Posterior vena cava (tissue), 2 donors: ENCODE measurements around the gene CCR7. TPM values are rescaled to one million over a fixed set of nuclear protein-coding genes. Genes with fewer than 3 reads are reported as not detected.
"Not testable (repeated sequence)": the region's sequence is repeated elsewhere in the genome, so short reads cannot be mapped to it uniquely, and the experiment has no call there.

Experiments
- DNase-seq: peaks from one replicate; pipeline ENCODE4 v3.0.0-alpha.2; 2020; ENCODE audit warnings: low spot score
- intact Hi-C, 2 donors: fragments of 100-400 bp; cut with DNase I; formaldehyde crosslinking; loops; one replicate each; pipeline versions ENCODE4 v1.14.1 to v1.14.2; 2022 to 2023
- total RNA-seq, 2 donors: library from RNA; stranded (reverse); fragmentation: NEBNext Ultra II Directional; extraction: Animal tissue kit (Norgen Biotek cat#: 25700); gene quantifications; one replicate each; pipeline ENCODE4 v1.2.1, GENCODE V29; 2021
- donor health status: DM: yes; HTN: yes; CAD: no.
- donor health status: DM: yes; HTN: yes; CAD: no.

Gene CCR7
- total RNA-seq, 2 donors from 2014 or later, result 0.46 to 0.62 TPM

DNA sequence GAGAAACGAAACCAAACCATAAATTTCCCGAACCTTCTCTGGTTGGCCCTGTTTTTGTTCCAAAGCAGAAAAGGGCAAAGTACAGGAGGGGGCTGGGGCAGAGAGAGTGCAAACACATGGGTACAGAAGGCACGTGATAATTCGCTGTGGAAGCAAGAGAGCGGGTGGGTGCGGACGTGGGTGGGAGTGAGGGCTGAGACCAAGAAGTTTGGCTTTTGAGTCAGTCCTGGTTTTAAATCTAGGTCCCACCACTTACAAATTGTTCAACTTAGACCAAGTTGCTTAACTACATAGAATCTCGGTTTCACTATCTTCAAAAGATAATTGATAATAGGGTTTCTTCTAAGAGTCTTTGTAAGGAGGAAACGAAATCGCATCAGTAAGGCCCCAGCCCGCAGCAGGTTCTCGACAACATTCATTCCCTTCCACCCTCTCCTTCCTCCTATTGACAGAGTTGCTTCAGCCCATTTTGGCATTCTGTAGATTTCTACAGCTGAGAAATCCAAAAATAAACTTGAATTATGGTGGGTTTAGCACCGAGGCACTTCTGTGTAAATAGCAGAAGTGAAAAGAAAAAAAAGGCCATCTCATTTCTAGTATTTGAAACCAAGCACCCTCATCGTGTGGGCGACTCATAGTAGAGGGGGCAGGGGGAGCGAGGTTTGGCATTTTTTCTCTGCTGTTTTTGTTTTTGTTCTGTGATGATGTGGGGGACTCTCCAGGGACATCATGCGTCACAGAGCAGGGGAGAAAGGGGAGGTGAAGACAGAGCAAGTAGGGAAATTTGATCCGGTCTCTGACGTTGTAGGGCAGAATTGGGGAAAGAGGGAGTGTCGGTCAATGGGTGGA is 33.6 kb upstream of the CCR7 start:
- intact Hi-C loops, result no loop called here
- no peak for DNase-seq

DNA sequence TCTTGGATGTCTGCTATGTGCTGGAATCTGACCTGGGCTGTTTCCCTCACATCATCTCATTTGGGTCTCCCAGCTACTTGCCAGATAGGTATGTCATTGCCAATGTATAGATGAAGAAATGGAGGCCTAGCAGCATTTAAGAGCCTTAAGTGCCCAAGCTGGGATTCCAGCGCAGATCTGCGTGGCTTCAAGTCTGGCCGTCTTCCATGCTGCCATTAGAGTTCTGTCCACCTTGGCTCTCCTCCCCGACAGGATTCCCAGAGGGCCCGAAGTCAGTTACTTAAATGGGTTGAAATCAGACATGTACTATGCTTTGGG is 33.0 kb upstream of the CCR7 start:
- no peak for DNase-seq
- intact Hi-C loops, result no loop called here

DNA sequence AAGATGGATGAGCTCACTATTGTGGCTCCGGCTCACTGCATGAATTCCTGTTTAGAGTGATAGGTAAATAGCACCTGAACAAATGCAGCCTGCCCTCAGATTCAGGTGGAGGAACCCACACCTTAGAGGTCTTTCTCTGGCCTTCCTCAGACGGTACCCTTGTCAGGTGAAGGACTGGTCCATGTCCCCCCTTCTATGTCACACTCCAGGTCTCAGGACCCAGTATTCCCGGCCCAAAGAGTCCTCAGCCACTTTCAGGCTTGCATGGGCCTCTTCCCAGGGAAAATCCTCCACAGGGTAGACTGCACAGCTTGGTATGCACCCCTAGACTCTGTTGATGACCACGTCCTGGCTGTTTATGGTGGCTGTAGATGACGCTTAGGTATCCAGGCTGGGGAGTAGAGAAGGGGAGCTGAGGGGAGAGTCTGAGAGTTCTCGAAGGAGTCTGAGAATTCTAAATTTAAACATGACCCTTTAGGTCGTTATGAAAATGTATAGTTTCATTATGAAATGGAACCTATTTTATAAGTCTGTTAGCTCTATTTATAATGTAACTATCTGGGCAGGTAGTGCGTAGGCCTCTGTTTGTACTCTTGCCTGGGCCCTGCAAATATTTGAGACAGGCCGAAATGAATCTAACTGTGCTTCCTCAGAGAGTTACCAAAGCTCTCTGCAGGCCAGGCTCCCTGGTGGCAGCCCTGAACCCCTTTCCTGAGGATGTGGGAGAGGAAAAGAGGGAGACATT is 32.5 kb upstream of the CCR7 start:
- DNase-seq, result no peak
- intact Hi-C loops, result no loop called here

DNA sequence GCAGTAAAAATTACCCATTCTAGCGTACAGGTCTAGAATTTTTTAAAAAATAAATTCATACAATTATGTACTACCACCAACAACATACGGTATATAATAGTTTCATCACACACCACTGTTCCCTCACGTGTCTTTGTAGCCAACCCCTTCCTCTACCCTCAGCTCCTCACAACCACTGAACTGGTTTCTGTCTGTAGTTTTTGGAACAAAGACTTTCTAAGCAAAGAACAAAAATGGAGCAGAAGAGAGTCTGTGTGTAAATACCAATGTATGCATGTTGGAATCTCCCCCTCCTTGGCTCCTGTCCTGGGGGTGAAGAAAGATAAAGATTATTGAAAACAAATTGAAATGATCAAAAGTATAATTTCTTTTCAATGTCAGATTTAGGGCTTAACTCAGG is 31.9 kb upstream of the CCR7 start:
- intact Hi-C loops, result no loop called here
- DNase-seq, result no peak

DNA sequence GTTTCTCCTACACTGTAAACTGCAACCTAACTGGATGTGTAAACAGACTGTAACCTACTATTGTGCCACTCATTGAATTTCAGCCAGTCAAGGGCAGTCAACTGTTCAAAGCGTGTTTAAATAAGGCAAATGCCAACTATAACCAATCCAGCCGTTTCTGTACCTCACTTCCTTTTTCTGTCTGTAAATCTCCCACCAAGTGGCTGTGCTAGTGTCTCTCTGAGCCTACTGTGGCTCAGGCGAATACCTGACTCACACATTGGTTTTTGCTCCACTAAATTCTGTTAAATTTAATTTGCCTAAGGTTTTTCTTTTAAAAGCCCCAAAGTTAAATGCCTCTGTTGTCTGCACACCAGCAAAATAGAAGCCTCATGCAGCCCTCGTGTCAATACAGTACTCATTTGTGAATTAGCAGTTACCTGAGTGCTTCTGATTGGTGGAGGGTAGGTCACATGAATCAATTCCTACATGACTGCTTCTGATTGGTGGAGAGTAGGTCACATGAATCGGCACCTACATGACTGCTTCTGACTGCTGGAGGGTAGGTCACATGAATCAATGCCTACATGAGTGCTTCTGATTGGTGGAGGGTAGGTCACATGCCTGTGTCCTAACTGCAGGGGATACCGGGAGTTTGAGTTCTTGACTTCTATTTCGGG is 31.1 kb upstream of the CCR7 start:
- DNase-seq, result no peak
- intact Hi-C loops, result no loop called here

DNA sequence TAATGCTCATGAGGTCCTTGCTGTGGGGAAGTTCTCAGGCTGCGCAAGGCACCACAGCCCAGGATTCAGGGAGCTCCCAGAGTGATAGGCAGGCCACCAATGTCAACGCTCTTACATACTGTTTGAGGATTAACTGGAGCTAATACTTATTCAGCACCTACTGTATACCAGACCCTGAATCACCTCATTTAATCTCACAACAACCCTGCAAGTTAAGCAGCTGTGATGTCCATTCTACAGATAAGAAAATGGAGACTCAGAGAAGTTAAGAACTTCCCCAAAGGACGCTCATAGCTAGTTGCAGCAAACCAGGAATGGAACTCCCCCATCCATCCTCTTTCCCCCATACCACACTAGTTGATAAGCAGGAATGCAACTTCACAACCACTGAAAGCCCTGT is 25.5 kb upstream of the CCR7 start:
- intact Hi-C loops, result no loop called here
- DNase-seq, result no peak

DNA sequence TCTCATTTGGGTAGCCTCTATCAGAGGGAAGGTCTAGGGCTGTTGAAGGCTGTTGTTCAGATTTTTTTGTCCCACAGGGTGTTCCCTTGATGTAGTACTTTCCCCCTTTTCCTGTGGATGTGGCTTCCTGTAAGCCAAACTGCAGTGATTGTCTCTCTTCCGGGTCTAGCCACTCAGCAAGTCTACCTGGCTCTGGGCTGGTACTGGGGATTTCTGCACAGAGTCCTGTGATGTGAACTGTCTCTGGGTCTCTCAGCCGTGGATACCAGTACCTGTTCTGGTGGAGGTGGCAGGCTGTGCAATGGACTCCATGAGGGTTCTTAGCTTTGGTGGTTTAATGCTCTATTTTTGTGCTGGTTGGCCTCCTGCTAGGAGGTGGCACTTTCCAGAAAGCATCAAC is 23.3 kb upstream of the CCR7 start:
- DNase-seq, result no peak
- intact Hi-C loops, result no loop called here

DNA sequence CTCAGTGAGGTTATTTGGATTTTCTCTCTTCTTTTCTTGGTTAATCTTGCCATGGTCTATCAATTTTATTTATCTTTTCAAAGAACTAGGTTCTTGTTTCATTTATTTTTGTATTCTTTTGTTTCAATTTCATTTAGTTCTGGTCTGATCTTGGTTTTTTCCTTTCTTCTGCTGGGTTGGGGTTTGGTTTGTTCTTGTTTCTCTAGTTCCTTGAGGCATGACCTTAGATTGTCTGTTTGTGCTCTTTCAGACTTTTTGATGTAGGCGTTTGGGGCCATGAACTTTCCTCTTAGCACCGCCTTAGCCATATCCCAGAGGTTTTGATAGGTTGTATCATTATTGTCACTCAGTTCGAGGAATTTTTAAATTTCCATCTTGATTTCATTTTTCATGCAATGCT is 21.0 kb upstream of the CCR7 start:
- intact Hi-C loops, DNase-seq: not testable (repeated sequence)

DNA sequence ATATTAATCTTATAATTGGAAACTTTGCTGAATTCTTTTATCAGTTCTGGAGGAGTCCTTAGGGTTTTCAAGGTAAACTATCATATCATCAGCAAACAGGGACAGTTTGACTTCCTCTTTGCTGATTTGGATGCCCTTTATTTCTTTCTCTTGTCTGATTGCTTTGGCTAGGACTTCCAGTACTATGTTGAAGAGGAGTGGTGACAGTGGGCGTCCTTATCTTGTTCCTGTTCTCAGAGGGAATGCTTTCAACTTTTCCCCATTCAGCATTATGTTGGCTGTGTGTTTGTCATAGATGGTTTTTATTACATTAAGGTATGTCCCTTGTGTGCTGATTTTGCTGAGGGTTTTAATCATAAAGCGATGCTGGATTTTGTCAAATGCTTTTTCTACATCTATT is 19.7 kb upstream of the CCR7 start:
- DNase-seq, intact Hi-C loops: not testable (repeated sequence)

DNA sequence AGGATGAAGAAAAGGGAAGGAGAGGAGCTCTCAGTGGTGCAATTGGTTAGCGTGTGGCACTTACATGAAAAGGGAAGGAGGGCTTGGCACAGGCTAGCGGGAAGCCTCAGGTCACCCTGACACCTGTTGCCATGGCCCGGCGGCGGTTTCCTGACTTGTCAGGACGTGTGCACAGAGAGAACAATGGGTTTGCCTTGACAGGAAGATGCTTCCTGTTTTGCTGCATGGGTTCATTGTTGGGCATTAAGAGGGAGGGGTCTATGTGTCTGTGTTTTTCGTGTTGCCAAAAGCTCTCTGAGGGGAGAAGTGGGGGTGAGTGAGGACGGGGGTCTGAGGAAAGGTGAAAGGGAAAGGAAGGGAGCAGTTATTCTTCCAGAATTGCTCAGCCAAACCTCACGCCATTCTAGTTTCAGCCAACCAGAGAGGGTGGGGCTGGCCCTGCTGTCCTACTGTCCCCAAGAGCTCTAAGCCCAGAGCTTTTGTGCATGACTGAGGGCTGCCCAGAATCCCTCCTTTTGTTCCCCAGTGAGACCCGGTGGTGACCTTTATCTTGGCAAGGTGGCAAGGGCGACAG is 17.1 kb upstream of the CCR7 start:
- intact Hi-C loops, result no loop called here
- no peak for DNase-seq

DNA sequence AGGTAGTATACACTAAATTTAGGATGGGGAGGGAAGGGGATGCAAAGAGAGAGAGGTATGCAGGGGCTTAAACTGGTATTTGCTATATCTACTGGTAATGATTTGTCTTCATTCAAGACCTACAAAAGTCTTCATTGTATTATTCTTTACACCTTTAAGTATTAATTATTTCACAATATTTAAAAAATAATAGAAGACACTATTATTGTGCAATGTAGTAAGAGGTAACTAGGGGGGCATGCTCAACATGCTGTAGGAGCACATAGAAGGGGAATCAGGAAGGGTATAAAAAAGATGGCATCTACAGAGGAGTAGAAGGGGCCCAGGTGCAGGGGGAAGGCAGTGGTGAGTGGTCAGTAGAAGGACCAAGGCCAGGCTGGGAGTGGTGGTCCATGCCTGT is 14.9 kb upstream of the CCR7 start:
- intact Hi-C loops, result no loop called here
- DNase-seq, result no peak

DNA sequence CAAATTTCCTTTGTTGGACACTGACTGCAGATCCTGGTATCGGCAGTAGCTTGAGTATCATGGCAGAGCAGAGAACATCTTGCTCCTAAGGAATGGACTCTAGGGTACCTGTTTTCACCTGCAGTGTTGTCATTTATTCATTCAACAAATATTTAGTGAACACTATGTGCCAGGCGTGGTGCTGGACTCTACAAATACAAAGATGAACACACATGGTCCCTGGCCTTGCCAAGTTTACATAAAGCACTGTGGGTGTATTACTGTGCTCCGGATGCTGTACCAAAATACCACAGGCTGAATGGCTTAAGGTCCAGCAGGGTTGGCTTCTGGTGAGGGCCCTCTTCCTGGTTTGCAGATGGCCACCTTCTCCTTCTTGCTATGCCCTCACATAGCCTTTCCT is 14.2 kb upstream of the CCR7 start:
- intact Hi-C loops, result no loop called here
- DNase-seq, result no peak

DNA sequence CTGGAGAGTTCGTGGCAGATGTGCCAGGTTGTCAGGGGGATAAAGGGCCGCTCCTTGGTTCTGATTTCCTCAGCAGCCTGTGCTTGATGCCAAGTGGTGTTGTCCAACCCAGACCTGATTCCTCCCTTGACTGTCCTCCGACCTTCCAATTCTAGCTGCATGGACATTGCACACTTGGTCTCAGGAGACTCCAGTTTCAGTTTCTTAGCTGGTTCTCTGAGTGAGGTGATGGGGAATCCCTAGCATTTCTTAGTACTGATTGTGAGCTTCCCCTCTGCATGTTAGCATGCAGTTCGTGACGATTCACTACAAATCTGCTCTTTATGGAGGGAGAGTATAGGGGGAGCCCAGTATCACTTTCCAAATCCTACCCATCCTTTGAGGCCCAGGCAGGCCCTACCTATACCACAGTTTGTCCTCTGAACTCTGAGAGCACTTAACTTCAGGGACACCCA is 12.4 kb upstream of the CCR7 start:
- intact Hi-C loops, result no loop called here
- no peak for DNase-seq

DNA sequence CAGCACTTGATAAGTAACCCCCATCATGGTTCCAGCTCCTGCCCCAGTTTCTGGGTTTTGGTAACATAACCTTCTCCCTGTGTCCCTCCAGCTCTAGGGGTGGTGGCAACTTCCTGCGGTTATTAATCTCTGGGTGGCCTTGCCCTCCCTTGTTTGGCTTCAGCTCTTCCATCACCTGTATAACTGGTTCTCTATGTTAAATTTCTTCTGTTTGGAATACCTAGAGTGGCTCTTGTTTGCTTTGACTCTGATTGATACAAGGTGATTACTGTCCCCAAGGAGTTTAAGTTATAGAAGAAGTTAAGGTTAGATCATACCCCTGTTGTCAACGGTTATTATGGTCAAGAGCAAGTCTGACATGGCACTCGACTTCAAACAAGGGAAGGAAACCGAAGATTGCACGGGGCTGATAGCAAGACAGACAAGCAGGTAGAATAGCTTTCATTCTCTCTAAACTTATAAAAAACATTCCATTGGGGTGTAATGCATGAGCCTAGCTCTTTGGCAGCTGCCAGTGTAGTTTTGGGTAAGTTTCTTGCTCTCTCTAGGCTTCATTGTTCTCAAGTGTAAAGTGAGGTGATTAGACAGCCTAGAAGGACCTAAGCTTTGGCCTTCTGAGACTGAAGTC is 11.0 kb upstream of the CCR7 start:
- intact Hi-C loops, result loop anchor here in 1 of 2 donors (1.0 kb wide), 1 partner anchor 46 kb away; no protein-coding TSS in a partner anchor
- DNase-seq, result no peak

DNA sequence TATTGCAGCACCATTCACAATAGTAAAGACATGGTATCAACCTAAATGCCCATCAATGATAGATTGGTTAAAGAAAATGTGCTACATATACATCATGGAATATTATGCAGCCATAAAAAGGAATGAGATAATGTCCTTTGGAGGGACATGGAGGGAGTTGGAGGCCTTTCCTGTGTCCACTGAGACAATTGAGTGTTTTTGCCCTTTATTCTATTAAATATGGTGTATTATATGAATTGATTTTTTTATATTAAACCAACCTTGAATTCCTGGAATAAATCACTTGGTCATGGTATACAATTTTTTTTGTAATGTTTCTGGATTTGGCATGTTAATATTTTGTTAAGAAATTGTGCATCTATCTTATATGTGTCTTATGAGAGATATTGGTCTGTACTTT is 9.0 kb upstream of the CCR7 start:
- DNase-seq, result no peak
- intact Hi-C loops, result no loop called here

DNA sequence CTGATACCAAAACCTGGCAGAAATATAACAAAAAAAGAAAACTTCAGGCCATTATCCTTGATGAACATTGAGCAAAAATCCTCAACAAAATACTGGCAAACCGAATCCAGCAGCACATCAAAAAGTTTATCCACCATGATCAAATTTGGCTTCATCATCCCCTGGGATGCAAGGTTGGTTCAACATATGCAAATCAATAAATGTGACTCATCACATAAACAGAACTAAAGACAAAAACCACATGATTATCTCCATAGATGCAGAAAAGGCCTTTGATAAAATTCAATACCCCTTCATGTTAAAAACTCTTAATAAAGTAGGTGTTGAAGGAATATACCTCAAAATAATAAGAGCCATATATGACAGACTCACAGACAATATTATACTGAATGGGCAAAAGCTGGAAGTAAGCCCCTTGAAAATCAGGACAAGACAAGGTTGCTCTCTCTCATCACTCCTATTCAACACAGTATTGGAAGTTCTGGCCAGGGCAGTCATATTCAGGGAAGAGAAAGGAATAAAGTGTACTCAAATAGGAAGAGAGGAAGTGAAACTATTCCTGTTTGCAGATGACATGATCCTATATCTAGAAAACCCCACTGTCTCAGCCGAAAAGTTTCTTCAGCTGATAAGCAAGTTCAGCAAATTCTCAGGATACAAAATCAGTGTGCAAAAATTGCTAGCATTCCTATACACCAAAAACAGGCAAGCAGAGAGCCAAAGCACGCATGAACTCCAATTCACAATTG is 7.1 kb upstream of the CCR7 start:
- DNase-seq, intact Hi-C loops: not testable (repeated sequence)

DNA sequence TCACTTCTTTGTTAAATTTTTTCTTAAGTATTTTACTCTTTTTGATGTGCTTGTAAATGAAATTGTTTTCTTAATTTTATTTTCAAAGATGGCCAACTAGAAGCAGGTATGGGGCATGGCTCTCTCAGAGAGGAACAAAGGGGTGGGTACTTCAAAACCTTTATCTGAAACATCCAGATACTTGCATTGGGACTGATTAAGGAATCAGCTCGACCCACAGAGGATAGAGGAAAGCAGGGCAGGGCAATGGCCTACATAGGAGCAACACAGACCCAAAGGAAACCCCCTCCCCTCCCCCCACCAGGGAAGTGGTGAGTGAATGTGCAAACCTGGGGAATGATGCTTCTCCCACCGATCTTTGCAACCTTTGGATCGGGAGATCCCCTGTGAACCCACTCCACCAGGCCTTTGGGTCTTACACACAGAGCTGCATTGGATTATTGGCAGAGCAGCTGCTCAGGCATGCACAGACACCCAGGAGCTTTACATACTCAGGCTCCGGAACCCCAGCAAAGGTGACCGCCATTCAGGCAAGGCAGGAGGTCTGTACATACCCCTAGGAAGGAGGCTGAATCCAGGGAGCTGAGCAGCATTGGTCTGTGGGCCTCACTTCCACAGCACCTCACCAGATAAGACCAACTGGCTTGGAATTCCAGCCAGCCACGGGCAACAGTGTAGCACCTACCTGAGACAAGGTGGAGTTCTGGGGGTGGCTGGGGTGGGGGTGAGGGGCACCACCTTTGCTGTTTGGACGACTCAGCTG is 3.0 kb upstream of the CCR7 start:
- intact Hi-C loops, result loop anchor here in 1 of 2 donors (10.0 kb wide), 1 partner anchor 163 kb away; no protein-coding TSS in a partner anchor
- DNase-seq, result peak; percentile 57

DNA sequence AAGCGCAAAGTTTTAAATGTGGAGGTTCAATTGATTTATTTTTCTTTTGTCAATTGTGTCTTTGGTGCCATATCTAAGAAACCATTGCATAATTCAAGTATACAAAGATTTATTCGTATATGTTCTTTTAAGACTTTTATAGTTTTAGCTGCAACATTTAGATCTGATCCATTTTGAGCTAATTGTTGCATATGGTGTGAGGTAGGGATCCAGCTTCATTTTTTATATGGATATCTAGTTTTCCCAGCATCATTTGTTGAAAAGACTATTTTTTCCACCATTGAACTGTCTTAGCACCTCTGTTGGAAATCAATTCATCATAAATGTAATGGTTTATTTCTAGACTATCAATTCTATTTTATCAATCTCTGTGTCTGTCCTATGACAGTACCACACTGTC is 2.1 kb upstream of the CCR7 start:
- DNase-seq, result no peak
- intact Hi-C loops, result loop anchor here in 1 of 2 donors (10.0 kb wide), 1 partner anchor 163 kb away; no protein-coding TSS in a partner anchor
